MCF 10A (cell line): Measurements from ENCODE around the gene CA11. TPM values are rescaled to one million over a fixed set of nuclear protein-coding genes. Genes with fewer than 3 reads are reported as not detected.

Source experiments
- BruUV-seq: library from RNA; stranded (reverse); fragments of 400-500 nt; replicated peaks from 2 replicates; lab custom pipeline; 2021; lab: Mats Ljungman, UMichigan
- CTCF ChIA-PET: fragments of 300-600 bp; sonication (Branson Sonifier 250); formaldehyde crosslinking; extraction: SDS; loops from one replicate; lab custom pipeline; 2021; ENCODE audit warnings: antibody characterized with exemption, inconsistent platforms; lab: Yijun Ruan, JAX
- POLR2A ChIA-PET: fragments of 300-600, 350-650 bp; sonication (Branson Sonifier 250); formaldehyde crosslinking; extraction: SDS; loops from one replicate; lab custom pipeline; 2020; ENCODE audit warnings: antibody characterized with exemption, inconsistent platforms; lab: Yijun Ruan, JAX
- DNase-seq: peaks from one replicate; pipeline ENCODE4 v3.0.0-alpha.2; 2018; ENCODE audit not compliant: unreplicated experiment
- H3K27ac Mint-ChIP-seq: one replicate; pipeline ENCODE4 v1.8.0; 2022; ENCODE audit warnings: mild to moderate bottlenecking, low read depth, mixed read lengths; ENCODE audit not compliant: unreplicated experiment
- H3K27me3 Mint-ChIP-seq: one replicate; pipeline ENCODE4 v1.8.0; 2022; ENCODE audit warnings: mixed read lengths; ENCODE audit not compliant: insufficient read depth, unreplicated experiment
- H3K36me3 Mint-ChIP-seq: one replicate; pipeline ENCODE4 v1.8.0; 2022; ENCODE audit warnings: mild to moderate bottlenecking, moderate library complexity, mixed read lengths; ENCODE audit not compliant: insufficient read depth, unreplicated experiment
- H3K4me1 Mint-ChIP-seq: one replicate; pipeline ENCODE4 v1.8.0; 2022; ENCODE audit warnings: mixed read lengths; ENCODE audit not compliant: insufficient read depth, unreplicated experiment
- H3K4me3 Mint-ChIP-seq: one replicate; pipeline ENCODE4 v1.8.0; 2022; ENCODE audit warnings: mild to moderate bottlenecking, moderate library complexity, mixed read lengths; ENCODE audit not compliant: unreplicated experiment
- H3K9me3 Mint-ChIP-seq: one replicate; pipeline ENCODE4 v1.8.0; 2022; ENCODE audit warnings: mixed read lengths; ENCODE audit not compliant: unreplicated experiment
- intact Hi-C: fragments of 100-400 bp; cut with micrococcal nuclease; formaldehyde crosslinking; loops from 2 replicates; pipeline ENCODE4 v1.14.1; 2022
- total RNA-seq: library from RNA; stranded (reverse); gene quantifications from 2 replicates; pipeline ENCODE4 v1.2.3, GENCODE V29; 2022
- TF ChIP-seq, protein P1 (sequence below): fragments of 200-600 bp; IDR thresholded peaks from one replicate; pipeline ENCODE4 v1.8.0; 2022; ENCODE audit warnings: antibody characterized with exemption, mild to moderate bottlenecking; ENCODE audit not compliant: unreplicated experiment

CA11 gene
- total RNA-seq, 1 experiment from 2014 or later: 2.9 TPM

DNA sequence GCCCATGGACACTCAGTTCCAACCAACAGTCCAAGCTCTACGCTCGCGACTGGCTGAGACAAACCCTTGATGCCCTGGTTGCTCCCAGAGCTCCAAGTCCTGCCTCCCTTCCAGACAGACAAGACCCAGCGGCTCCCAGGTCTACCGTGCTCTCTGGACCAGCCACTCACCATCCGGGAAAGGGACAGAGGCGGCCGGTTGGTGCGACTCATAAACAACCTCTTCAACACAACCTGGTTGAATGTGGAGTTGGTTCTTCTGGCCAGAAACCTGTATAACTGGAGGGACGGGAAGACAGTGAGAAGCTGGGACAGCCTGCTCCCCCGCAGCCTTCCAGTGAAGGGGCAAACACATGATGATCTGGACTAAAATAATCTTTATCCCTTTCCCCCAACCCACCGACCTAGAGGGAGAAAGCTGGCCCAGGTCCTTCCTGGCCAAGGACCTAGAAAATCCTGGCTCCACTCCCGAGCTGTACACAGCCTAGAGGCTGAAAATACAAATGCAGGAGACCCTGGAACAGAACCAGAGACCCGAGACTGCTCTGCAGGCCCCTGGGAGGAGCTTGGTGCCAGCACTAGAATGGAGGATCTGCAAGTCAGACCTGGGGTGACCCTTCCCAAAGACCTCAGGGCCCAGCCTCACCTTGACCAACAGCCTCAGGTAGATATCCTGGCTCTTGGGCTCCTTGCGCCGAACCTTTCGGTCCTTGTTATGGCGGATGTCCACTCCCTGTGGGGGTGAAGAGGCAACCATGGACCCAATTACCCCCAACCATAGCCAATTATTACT lies 28.6 kb downstream of the CA11 start:
- H3K27ac Mint-ChIP-seq: peak overlapping the region; percentile 96
- no peaks in the 10 kb centered on the region for H3K27me3 Mint-ChIP-seq
- POLR2A ChIA-PET: interaction anchor here (0.6 to 7.2 kb wide), 10 partner anchors 9 to 376 kb away, joined by 3 to 108 read pairs (median 6); partner anchors contain the start of genes CA11, DBP, GYS1 and PPP1R15A
- peak overlapping the region; percentile 87 for H3K4me3 Mint-ChIP-seq
- BruUV-seq: no TSS peak
- DNase-seq: peak; percentile 34
- intact Hi-C loops: no loop called here
- CTCF ChIA-PET: interaction anchor here (0.6 to 1.5 kb wide), 7 partner anchors 11 to 761 kb away, joined by 3 to 6 read pairs (median 4); no protein-coding TSS in a partner anchor
- H3K9me3 Mint-ChIP-seq: no peaks in the 10 kb centered on the region
- peaks cover 70% of the 10 kb centered on the region for H3K36me3 Mint-ChIP-seq
- TF ChIP-seq, protein P1, sequence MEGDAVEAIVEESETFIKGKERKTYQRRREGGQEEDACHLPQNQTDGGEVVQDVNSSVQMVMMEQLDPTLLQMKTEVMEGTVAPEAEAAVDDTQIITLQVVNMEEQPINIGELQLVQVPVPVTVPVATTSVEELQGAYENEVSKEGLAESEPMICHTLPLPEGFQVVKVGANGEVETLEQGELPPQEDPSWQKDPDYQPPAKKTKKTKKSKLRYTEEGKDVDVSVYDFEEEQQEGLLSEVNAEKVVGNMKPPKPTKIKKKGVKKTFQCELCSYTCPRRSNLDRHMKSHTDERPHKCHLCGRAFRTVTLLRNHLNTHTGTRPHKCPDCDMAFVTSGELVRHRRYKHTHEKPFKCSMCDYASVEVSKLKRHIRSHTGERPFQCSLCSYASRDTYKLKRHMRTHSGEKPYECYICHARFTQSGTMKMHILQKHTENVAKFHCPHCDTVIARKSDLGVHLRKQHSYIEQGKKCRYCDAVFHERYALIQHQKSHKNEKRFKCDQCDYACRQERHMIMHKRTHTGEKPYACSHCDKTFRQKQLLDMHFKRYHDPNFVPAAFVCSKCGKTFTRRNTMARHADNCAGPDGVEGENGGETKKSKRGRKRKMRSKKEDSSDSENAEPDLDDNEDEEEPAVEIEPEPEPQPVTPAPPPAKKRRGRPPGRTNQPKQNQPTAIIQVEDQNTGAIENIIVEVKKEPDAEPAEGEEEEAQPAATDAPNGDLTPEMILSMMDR: no peak
- peaks cover 46% of the 10 kb centered on the region for H3K4me1 Mint-ChIP-seq

DNA sequence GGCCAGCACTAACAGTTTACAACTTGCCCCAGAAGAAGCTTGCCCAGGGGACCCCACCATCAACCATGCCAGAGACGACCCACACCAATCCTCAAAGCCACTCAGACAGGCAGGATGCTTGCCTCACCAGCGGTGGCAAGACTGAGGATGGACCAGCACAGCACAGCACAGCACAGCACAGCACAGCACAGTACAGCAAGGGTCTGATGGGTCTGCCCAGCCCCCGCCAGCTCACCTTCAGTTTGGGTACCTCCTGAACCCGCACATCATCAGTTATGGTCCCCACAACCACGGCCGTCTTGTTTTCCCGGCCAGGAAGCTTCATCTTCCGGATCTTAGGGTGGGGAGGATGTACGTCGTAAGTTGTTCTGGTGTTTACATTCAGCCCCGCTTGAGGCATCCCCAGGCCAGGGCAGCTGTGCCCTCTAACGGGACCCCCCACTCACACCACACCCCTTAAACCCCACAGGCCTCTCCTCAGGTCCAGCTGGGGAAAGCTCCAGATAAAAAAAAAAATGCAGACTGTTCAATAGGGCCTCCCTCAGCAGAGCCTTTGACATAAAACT lies 29.4 kb downstream of the CA11 start:
- Mint-ChIP-seq H3K4me1 (peaks cover 44% of the 10 kb centered on the region), H3K27me3 (no peaks in the 10 kb centered on the region), H3K4me3 (peak overlapping the region; percentile 87), H3K9me3 (no peaks in the 10 kb centered on the region), H3K27ac (peak overlapping the region; percentile 96), H3K36me3 (peaks cover 69% of the 10 kb centered on the region)
- intact Hi-C loops: no loop called here
- TF ChIP-seq, protein P1: no peak
- BruUV-seq: no TSS peak
- DNase-seq: no peak
- CTCF ChIA-PET: interaction anchor here (0.5 to 1.5 kb wide), 9 partner anchors 10 to 958 kb away, joined by 3 to 6 read pairs (median 3); no protein-coding TSS in a partner anchor
- POLR2A ChIA-PET: interaction anchor here (0.5 to 7.2 kb wide), 12 partner anchors 16 to 1252 kb away, joined by 3 to 108 read pairs (median 4); partner anchors contain the start of genes CA11, DBP, PPP1R15A and SYNGR4

GRCh38 chr19:48616041-48616436 lies 29.9 kb downstream of the CA11 start:
- no peak overlapping the region for H3K27ac Mint-ChIP-seq
- no peaks in the 10 kb centered on the region for H3K27me3 Mint-ChIP-seq
- no peaks in the 10 kb centered on the region for H3K9me3 Mint-ChIP-seq
- peak overlapping the region; percentile 87 for H3K4me3 Mint-ChIP-seq
- intact Hi-C loops: no loop called here
- POLR2A ChIA-PET: interaction anchor here (0.6 to 7.2 kb wide), 9 partner anchors 17 to 836 kb away, joined by 3 to 108 read pairs (median 5); partner anchors contain the start of genes CA11, DBP and PPP1R15A
- CTCF ChIA-PET: interaction anchor here (0.9 to 1.2 kb wide), 3 partner anchors 10 to 128 kb away, joined by 3 to 6 read pairs (median 4); no protein-coding TSS in a partner anchor
- no TSS peak for BruUV-seq
- peaks cover 64% of the 10 kb centered on the region for H3K36me3 Mint-ChIP-seq
- H3K4me1 Mint-ChIP-seq: peaks cover 44% of the 10 kb centered on the region
- no peak for DNase-seq
- TF ChIP-seq, protein P1: no peak
